ENCODE results near the gene GYPC. TPM values are rescaled to one million over a fixed set of nuclear protein-coding genes. Genes with fewer than 3 reads are reported as not detected.

The GYPC gene
- total RNA-seq, 3 donors from 2014 or later = 61.6 to 181 (median 127) TPM

DNA sequence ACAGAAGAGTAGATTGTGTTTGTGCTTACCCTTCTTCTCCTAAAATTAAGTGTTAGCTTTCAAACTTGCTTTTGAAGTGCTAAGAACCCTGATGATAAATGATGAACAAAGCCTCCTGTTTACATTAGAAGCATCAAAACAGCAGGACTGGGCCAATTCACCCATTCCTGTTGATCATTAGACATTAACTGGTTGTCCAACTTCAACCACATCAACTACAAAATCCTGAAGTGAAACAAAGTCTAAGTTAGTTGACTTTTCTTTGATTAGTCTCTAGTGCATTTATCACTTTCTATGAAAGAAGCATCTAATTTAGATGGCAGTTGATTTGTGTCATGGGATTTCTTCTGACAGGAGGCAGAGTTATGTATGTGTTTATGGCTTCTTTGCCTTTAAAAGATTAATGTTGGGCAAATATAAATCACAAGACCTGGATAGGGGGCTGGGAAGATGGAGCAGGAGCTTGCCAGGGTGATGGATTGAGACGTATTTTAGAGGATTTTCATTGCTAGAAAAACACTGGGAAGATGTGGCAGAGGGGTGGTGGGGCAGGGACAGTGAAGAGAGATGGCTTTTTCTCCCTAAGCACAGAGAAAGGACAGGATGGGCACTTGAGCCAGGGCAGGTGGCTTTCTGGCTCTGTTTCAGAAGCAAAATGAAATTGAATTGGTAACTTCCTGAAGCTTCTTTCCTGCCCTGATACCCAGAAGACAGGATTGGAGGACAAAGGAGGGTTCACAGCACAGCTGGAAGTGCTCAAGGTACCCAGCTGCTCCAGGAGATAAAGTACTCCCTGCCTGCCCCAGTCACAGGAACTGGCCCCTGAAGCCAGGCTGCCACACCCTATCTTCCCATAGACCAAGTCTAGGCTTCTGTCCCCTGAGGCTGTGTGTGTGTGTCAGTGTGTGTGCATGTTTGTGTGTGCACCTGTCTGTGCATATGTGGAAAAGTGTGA lies 20.5 kb downstream of the GYPC start:
- intact Hi-C loops (cut with DNase I; ENCODE audit: low total_unique reads) = no loop called here

DNA sequence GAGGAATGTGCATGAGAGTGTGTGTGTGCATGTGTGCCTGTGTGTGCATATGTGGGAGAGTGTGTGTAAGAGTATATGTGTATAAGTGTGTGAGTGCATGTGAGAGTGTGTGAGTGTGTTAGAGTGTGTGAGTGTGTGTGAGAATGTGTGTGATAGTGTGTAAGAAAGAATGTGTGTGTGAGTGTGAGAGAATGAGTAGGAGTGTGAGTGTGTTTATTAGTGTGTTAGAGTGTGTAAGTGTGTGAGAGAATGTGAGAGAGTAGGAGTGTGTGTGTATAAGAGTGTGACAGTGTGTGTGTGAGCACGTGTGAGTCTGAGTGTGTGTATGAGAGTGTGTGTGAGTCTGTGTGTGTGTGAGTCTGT lies 21.2 kb downstream of the GYPC start:
- H3K27me3 ChIP-seq = no peaks in the 10 kb centered on the region
- no peak overlapping the region for H3K27ac ChIP-seq
- H3K4me1 ChIP-seq = no peaks in the 10 kb centered on the region
- TF ChIP-seq POLR2AphosphoS5 (IDR thresholded peaks at IDR 0.05) (no peak), POLR2A (IDR thresholded peaks at IDR 0.05) (no peak), CTCF (IDR thresholded peaks at IDR 0.05) (no peak)
- intact Hi-C loops (cut with DNase I; ENCODE audit: low total_unique reads) = no loop called here
- no peak for DNase-seq (ENCODE audit: low spot score in 2 of 2)
- H3K4me3 ChIP-seq = no peak overlapping the region
- H3K36me3 ChIP-seq = no peaks in the 10 kb centered on the region
- H3K9me3 ChIP-seq = peaks cover 5 to 13% of the 10 kb centered on the region in 2 donors

More for the DNA sequence above, 20.5 kb downstream of the GYPC start:
- Histone ChIP-seq H3K27me3 (no peaks in the 10 kb centered on the region), H3K36me3 (no peaks in the 10 kb centered on the region), H3K9me3 (peaks cover 5 to 13% of the 10 kb centered on the region in 2 donors), H3K27ac (no peak overlapping the region), H3K4me1 (no peaks in the 10 kb centered on the region), H3K4me3 (no peak overlapping the region)
- no peak for DNase-seq (ENCODE audit: low spot score in 2 of 2)
- TF ChIP-seq POLR2AphosphoS5 (IDR thresholded peaks at IDR 0.05) (no peak), CTCF (IDR thresholded peaks at IDR 0.05) (no peak), POLR2A (IDR thresholded peaks at IDR 0.05) (no peak)

- Histone ChIP-seq H3K4me1 (no peaks in the 10 kb centered on the region), H3K4me3 (no peak overlapping the region), H3K27ac (no peak overlapping the region), H3K9me3 (peaks cover 5 to 13% of the 10 kb centered on the region in 2 donors), H3K27me3 (no peaks in the 10 kb centered on the region), H3K36me3 (no peaks in the 10 kb centered on the region)
- TF ChIP-seq CTCF (IDR thresholded peaks at IDR 0.05) (no peak), POLR2A (IDR thresholded peaks at IDR 0.05) (no peak), POLR2AphosphoS5 (IDR thresholded peaks at IDR 0.05) (no peak)
- no peak for DNase-seq (ENCODE audit: low spot score in 2 of 2)
- intact Hi-C loops (cut with DNase I; ENCODE audit: low total_unique reads) = no loop called here
Observed at GRCh38 chr2:126678269-126679065, 22.5 kb downstream of the GYPC start.

DNA sequence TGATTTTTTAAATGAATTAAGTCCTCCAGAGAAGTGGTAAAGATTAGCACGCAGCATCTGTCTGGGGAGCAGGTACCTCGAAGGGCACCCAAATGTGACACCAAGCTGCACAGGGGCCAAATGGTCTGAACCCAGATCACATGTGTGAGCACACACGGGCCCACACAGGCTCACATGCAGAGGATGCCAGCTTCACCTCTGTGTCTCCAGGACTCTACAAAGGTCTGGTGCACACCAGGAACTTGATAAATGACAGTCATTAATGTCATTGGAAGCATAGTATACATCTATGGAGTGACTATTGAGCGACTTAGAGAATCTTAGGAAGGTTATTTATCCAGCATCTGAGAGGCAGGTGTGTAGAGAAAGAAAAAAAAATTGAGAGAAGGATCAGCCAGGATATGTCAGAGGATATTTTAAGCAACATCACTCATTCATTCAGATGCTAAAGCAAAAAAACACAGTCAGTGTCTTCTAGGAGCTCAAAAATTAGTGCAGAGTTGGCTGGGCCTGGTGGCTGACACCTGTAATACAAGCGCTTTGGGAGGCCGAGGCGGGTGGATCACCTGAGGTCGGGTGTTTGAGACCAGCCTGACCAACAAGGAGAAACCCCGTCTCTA lies 23.2 kb downstream of the GYPC start:
- Histone ChIP-seq H3K4me1 (no peaks in the 10 kb centered on the region), H3K27me3 (no peaks in the 10 kb centered on the region), H3K9me3 (peaks cover 5 to 13% of the 10 kb centered on the region in 2 donors), H3K4me3 (no peak overlapping the region), H3K36me3 (no peaks in the 10 kb centered on the region), H3K27ac (no peak overlapping the region)
- TF ChIP-seq POLR2AphosphoS5 (IDR thresholded peaks at IDR 0.05) (no peak), POLR2A (IDR thresholded peaks at IDR 0.05) (no peak), CTCF (IDR thresholded peaks at IDR 0.05) (no peak)
- intact Hi-C loops (cut with DNase I; ENCODE audit: low total_unique reads) = no loop called here
- DNase-seq (ENCODE audit: low spot score in 2 of 2) = no peak
